H1 (cell line): Measurements from ENCODE around the gene MAOA. TPM values are rescaled to one million over a fixed set of nuclear protein-coding genes. Genes with fewer than 3 reads are reported as not detected.

Experiments used
- CTCF ChIA-PET: fragments of 300-600 bp; sonication (Branson Sonifier 250); formaldehyde crosslinking; loops from one replicate; lab custom pipeline; 2021; ENCODE audit not compliant: partially characterized antibody; lab: Charles Lee
- POLR2A ChIA-PET: fragments of 300-600 bp; sonication (Branson Sonifier 250); formaldehyde crosslinking; loops from one replicate; lab custom pipeline; 2021; ENCODE audit warnings: inconsistent platforms; ENCODE audit not compliant: partially characterized antibody; lab: Charles Lee
- DNase-seq, 2 experiments: peaks; one replicate each; pipeline versions ENCODE4 v3.0.0 to v3.0.0-alpha.2; 2010 to 2022; ENCODE audit warnings: low spot score in 2 of 2, low read depth in 1 of 2, mixed read lengths in 1 of 2
- FAIRE-seq: peaks from 2 replicates; lab custom pipeline; 2011; peaks lifted over from hg19 to GRCh38; lab: Jason Lieb, UNC
- H2AFZ ChIP-seq: 2 replicates; pipeline ENCODE4 v1.8.1; 2012; ENCODE audit warnings: low read length, inconsistent platforms
- H2AK5ac ChIP-seq: 2 replicates; pipeline ENCODE4 v1.6.1; 2013; ENCODE audit warnings: low read depth, low read length
- H2BK120ac ChIP-seq: replicated peaks from 2 replicates; pipeline ENCODE3; 2013; ENCODE audit warnings: low read depth, low read length, inconsistent platforms
- H2BK12ac ChIP-seq: 2 replicates; pipeline ENCODE4 v1.6.1; 2013; ENCODE audit warnings: low read depth, low read length
- H2BK15ac ChIP-seq: 2 replicates; pipeline ENCODE4 v1.6.1; 2013; ENCODE audit warnings: low read length
- H2BK20ac ChIP-seq: 2 replicates; pipeline ENCODE4 v1.6.1; 2013; ENCODE audit warnings: low read length
- H2BK5ac ChIP-seq: 2 replicates; pipeline ENCODE4 v1.6.1; 2013; ENCODE audit warnings: low read depth, low read length
- H3K14ac ChIP-seq: 2 replicates; pipeline ENCODE4 v1.6.1; 2013; ENCODE audit warnings: inconsistent platforms; ENCODE audit not compliant: insufficient read length
- H3K18ac ChIP-seq: 2 replicates; pipeline ENCODE4 v1.6.1; 2013; ENCODE audit warnings: low read length; ENCODE audit errors: extremely low read depth
- H3K23ac ChIP-seq: 2 replicates; pipeline ENCODE4 v1.6.1; 2013; ENCODE audit warnings: inconsistent platforms; ENCODE audit not compliant: insufficient read length
- H3K23me2 ChIP-seq: 2 replicates; pipeline ENCODE4 v1.6.1; 2013; ENCODE audit warnings: low read depth, low read length
- H3K27ac ChIP-seq: 2 replicates; pipeline ENCODE4 v1.6.1; 2011; ENCODE audit warnings: low read depth, low read length, inconsistent platforms
- H3K27me3 ChIP-seq, 4 experiments: replicated peaks in 1 of 4; 1 replicate in 1 of 4; 2 replicates in 3 of 4; pipeline versions ENCODE4 v1.6.1 to v1.8.1; 2011 to 2013; ENCODE audit warnings: low read length in 3 of 4, mild to moderate bottlenecking in 3 of 4, inconsistent platforms in 2 of 4, mixed read lengths in 2 of 4, moderate library complexity in 1 of 4; ENCODE audit not compliant: control insufficient read depth in 3 of 4, insufficient read depth in 3 of 4; ENCODE audit errors: extremely low read depth in 1 of 4
- H3K36me3 ChIP-seq, 4 experiments: 2 replicates each; pipeline versions ENCODE4 v1.6.1 to v1.8.1; 2011 to 2013; ENCODE audit warnings: mild to moderate bottlenecking in 4 of 4, low read length in 3 of 4, moderate library complexity in 2 of 4, control low read depth in 1 of 4, inconsistent platforms in 1 of 4; ENCODE audit not compliant: insufficient read depth in 4 of 4, control insufficient read depth in 2 of 4
- H3K4ac ChIP-seq: replicated peaks from 2 replicates; pipeline ENCODE3; 2013; ENCODE audit warnings: low read length, low read depth, mixed read lengths, inconsistent platforms; ENCODE audit not compliant: insufficient read length
- H3K4me1 ChIP-seq, 4 experiments: replicated peaks in 1 of 4; 1 replicate in 1 of 4; 2 replicates in 3 of 4; pipeline versions ENCODE4 v1.6.1 to v1.8.1; 2011 to 2013; ENCODE audit warnings: low read length in 3 of 4, inconsistent platforms in 2 of 4, mixed read lengths in 1 of 4; ENCODE audit not compliant: insufficient read depth in 4 of 4, control insufficient read depth in 3 of 4
- H3K4me2 ChIP-seq, 2 experiments: 2 replicates each; pipeline versions ENCODE4 v1.6.1 to v1.8.1; 2011 to 2013; ENCODE audit warnings: low read depth in 2 of 2, low read length in 2 of 2, control low read depth in 1 of 2, inconsistent platforms in 1 of 2, mild to moderate bottlenecking in 1 of 2; ENCODE audit not compliant: insufficient read depth in 1 of 2
- H3K4me3 ChIP-seq, 4 experiments: fragments of 200-600, 300-600 bp in 1 of 4; sonication (generic), shearing (Covaris generic), sonication (Bioruptor Twin) in 1 of 4; 2 replicates each; pipeline versions ENCODE4 v1.5.1 to v1.8.1; 2011 to 2016; ENCODE audit warnings: low read length in 4 of 4, low read depth in 3 of 4, control low read depth in 2 of 4, inconsistent platforms in 2 of 4, mild to moderate bottlenecking in 2 of 4, mixed read lengths in 1 of 4, moderate library complexity in 1 of 4; ENCODE audit not compliant: insufficient read depth in 2 of 4; ENCODE audit errors: extremely low read depth in 1 of 4
- H3K56ac ChIP-seq: replicated peaks from 2 replicates; pipeline ENCODE3; 2013; ENCODE audit warnings: low read depth, mild to moderate bottlenecking, mixed read lengths, low read length, inconsistent platforms; ENCODE audit not compliant: insufficient read length
- H3K79me1 ChIP-seq: 2 replicates; pipeline ENCODE4 v1.6.1; 2013; ENCODE audit warnings: low read depth, low read length, control low read depth
- H3K79me2 ChIP-seq, 2 experiments: 2 replicates each; pipeline versions ENCODE4 v1.6.1 to v1.8.1; 2012 to 2013; ENCODE audit warnings: low read length in 2 of 2, mild to moderate bottlenecking in 2 of 2, inconsistent platforms in 1 of 2; ENCODE audit not compliant: insufficient read depth in 2 of 2, control insufficient read depth in 1 of 2
- H3K9ac ChIP-seq, 4 experiments: replicated peaks in 1 of 4; 1 replicate in 1 of 4; 2 replicates in 3 of 4; pipeline versions ENCODE4 v1.6.1 to v1.8.1; 2011 to 2013; ENCODE audit warnings: low read depth in 3 of 4, low read length in 3 of 4, control low read depth in 2 of 4, mild to moderate bottlenecking in 2 of 4, moderate library complexity in 2 of 4, inconsistent platforms in 1 of 4; ENCODE audit errors: extremely low read depth in 1 of 4
- H3K9me3 ChIP-seq, 2 experiments: 2 replicates each; pipeline versions ENCODE4 v1.6.1 to v1.8.1; 2012 to 2013; ENCODE audit warnings: mild to moderate bottlenecking in 2 of 2, moderate library complexity in 2 of 2, control low read depth in 1 of 2, inconsistent platforms in 1 of 2, low read depth in 1 of 2, low read length in 1 of 2, mixed read lengths in 1 of 2; ENCODE audit not compliant: insufficient read depth in 2 of 2
- H4K20me1 ChIP-seq, 2 experiments: replicated peaks in 1 of 2; 2 replicates each; pipeline versions ENCODE3 to v1.8.1; 2011 to 2013; ENCODE audit warnings: inconsistent platforms in 2 of 2, low read length in 2 of 2, mild to moderate bottlenecking in 1 of 2; ENCODE audit not compliant: insufficient read depth in 2 of 2, control insufficient read depth in 1 of 2
- H4K5ac ChIP-seq: 2 replicates; pipeline ENCODE4 v1.6.1; 2013; ENCODE audit warnings: low read length, low read depth, mixed read lengths, inconsistent platforms; ENCODE audit not compliant: insufficient read length
- H4K8ac ChIP-seq: 2 replicates; pipeline ENCODE4 v1.8.0; 2013; ENCODE audit warnings: mild to moderate bottlenecking, moderate library complexity, low read length, inconsistent platforms; ENCODE audit not compliant: insufficient read depth; ENCODE audit errors: extremely low read depth
- H4K91ac ChIP-seq: replicated peaks from 2 replicates; pipeline ENCODE3; 2013; ENCODE audit warnings: low read length, mixed read lengths, inconsistent platforms; ENCODE audit not compliant: insufficient read length
- BACH1 ChIP-seq: IDR thresholded peaks from 2 replicates; pipeline ENCODE4 v1.6.1; 2012; ENCODE audit warnings: low read length, improper control_type of control experiment
- CBX5 ChIP-seq: fragments of 300-800, 300-1000 bp; sonication (generic); IDR thresholded peaks from 2 replicates; pipeline ENCODE4 v1.7.1; 2016; ENCODE audit warnings: antibody characterized with exemption, low read length, low read depth
- CHD1 ChIP-seq: IDR thresholded peaks from 2 replicates; pipeline ENCODE4 v1.6.1; 2012; ENCODE audit warnings: low read depth, low read length, improper control_type of control experiment
- CTBP2 ChIP-seq: IDR thresholded peaks from 2 replicates; pipeline ENCODE4 v1.7.0; 2011; ENCODE audit warnings: borderline replicate concordance, mild to moderate bottlenecking, moderate library complexity, mixed read lengths, low read length; ENCODE audit not compliant: insufficient read depth, insufficient read length
- EZH2 ChIP-seq: fragments of 200-600 bp; sonication (generic); IDR thresholded peaks from 2 replicates; pipeline ENCODE4 v1.7.1; 2012; ENCODE audit warnings: low read depth, mild to moderate bottlenecking, moderate library complexity, low read length, inconsistent platforms; ENCODE audit not compliant: severe bottlenecking
- GTF2F1 ChIP-seq: IDR thresholded peaks from 2 replicates; pipeline ENCODE4 v1.6.1; 2012; ENCODE audit warnings: low read depth, low read length, improper control_type of control experiment, borderline replicate concordance
- KDM1A ChIP-seq: fragments of 200-600, 300-600 bp; sonication (generic); IDR thresholded peaks from 2 replicates; pipeline ENCODE4 v1.7.1; 2016; ENCODE audit warnings: mild to moderate bottlenecking, low read length, borderline replicate concordance
- RFX5 ChIP-seq: IDR thresholded peaks from 2 replicates; pipeline ENCODE4 v1.6.1; 2011; ENCODE audit warnings: low read depth, low read length, improper control_type of control experiment, borderline replicate concordance
- SIN3A ChIP-seq, 2 experiments: IDR thresholded peaks in 1 of 2; conservative IDR thresholded peaks in 1 of 2; 2 replicates each; pipeline ENCODE4 v1.6.1; 2011 to 2012; ENCODE audit warnings: low read length in 2 of 2, improper control_type of control experiment in 1 of 2, low read depth in 1 of 2, mild to moderate bottlenecking in 1 of 2
- SIRT6 ChIP-seq: IDR thresholded peaks from one replicate; pipeline ENCODE4 v1.7.1; 2012; ENCODE audit warnings: low read length, inconsistent platforms
- SIX5 ChIP-seq: IDR thresholded peaks from 2 replicates; pipeline ENCODE4 v1.6.1; 2011; ENCODE audit warnings: mild to moderate bottlenecking, low read depth, low read length
- TEAD4 ChIP-seq: IDR thresholded peaks from 2 replicates; pipeline ENCODE4 v1.6.1; 2012; ENCODE audit warnings: low read depth, low read length, inconsistent platforms, mixed read lengths
- WGBS, 2 experiments: shearing (Covaris generic) in 1 of 2; methylation state at CpG; one replicate each; pipeline versions ENCODE4 v1.1.6 to v1.1.7; 2013 to 2015; ENCODE audit warnings: low lambda C conversion rate in 2 of 2, mixed read lengths in 2 of 2, inconsistent platforms in 1 of 2, low coverage in 1 of 2, missing lambda C conversion rate in 1 of 2; ENCODE audit not compliant: insufficient replicate concordance in 2 of 2, insufficient coverage in 1 of 2, insufficient read length in 1 of 2; ENCODE audit errors: extremely low coverage in 1 of 2, missing lambda C conversion rate in 1 of 2; 5-methylcytosine and 5-hydroxymethylcytosine counted together
- polyA plus RNA-seq, 7 experiments: library from polyadenylated mRNA; depleted of rRNA in 3 of 7; stranded (reverse) in 5 of 7; unstranded in 2 of 7; fragments of >200 nt in 5 of 7; fragments of 200-250 nt in 2 of 7; gene quantifications; 1 replicate in 5 of 7; 2 replicates in 1 of 7; 4 replicates in 1 of 7; pipeline versions ENCODE4 v1.2.1 to v1.2.3, GENCODE V29; 2011 to 2013; ENCODE audit warnings: missing spikeins in 2 of 7, mixed read lengths in 2 of 7
- total RNA-seq: library from RNA; stranded (reverse); fragmentation: NEBNext Ultra II Directional; extraction: Animal tissue kit (Norgen Biotek cat#: 25700); gene quantifications from 2 replicates; pipeline ENCODE4 v1.2.1, GENCODE V29; 2021

The MAOA gene
- total and polyA plus RNA-seq, 2 of the 8 experiments (the other 6 are each of a cell fraction or from before 2014, with no cell fraction given): 2.6 to 8.2 TPM

GRCh38 chrX:43679778-43680177 lies 23.7 kb downstream of the MAOA start:
- Histone ChIP-seq H3K79me1 (no peaks in the 10 kb centered on the region), H3K79me2 (no peaks in the 10 kb centered on the region), H2AK5ac (no peak overlapping the region), H4K20me1 (no peaks in the 10 kb centered on the region), H4K5ac (no peak overlapping the region), H3K4me2 (no peak overlapping the region), H2BK20ac (no peak overlapping the region), H2BK12ac (no peak overlapping the region), H3K36me3 (no peaks in the 10 kb centered on the region), H3K18ac (no peak overlapping the region), H2BK120ac (no peak overlapping the region), H2BK15ac (no peak overlapping the region), H3K9ac (no peak overlapping the region), H4K91ac (no peak overlapping the region), H3K56ac (no peak overlapping the region), H2BK5ac (no peak overlapping the region), H3K27me3 (no peaks in the 10 kb centered on the region), H4K8ac (no peak overlapping the region), H3K23me2 (no peaks in the 10 kb centered on the region), H3K4me1 (no peaks in the 10 kb centered on the region), H3K9me3 (peaks cover 0 to 5% of the 10 kb centered on the region in 2 experiments; a peak in 1 of 4 replicates), H3K14ac (no peak overlapping the region), H3K4ac (no peak overlapping the region), H3K23ac (no peak overlapping the region), H3K4me3 (no peak overlapping the region), H2AFZ (no peak overlapping the region), H3K27ac (no peak overlapping the region)
- WGBS, 2 experiments: 100% methylated on average over 2 of the region's 2 CpGs; no CpG with 5 or more reads in 1 of the 2 experiments
- ChIA-PET CTCF (no interaction called here), POLR2A (no interaction called here)
- DNase-seq (no peak), FAIRE-seq (no peak)
- TF ChIP-seq TEAD4 (no peak), BACH1 (no peak), CTBP2 (no peak), SIX5 (no peak), EZH2 (no peak), SIN3A (conservative IDR thresholded peaks at IDR 0.05 in 1 of 2, IDR thresholded peaks at IDR 0.05 in 1 of 2; ENCODE audit: low read depth in 1 of 2, low read length in 2 of 2) (no peak), CBX5 (no peak), KDM1A (no peak), RFX5 (no peak), CHD1 (no peak), SIRT6 (no peak), GTF2F1 (no peak)
